ENCODE data around the gene SLC7A5.
"Not testable (repeated sequence)": the region's sequence is repeated elsewhere in the genome, so short reads cannot be mapped to it uniquely, and the experiment has no call there.

The SLC7A5 gene

DNA sequence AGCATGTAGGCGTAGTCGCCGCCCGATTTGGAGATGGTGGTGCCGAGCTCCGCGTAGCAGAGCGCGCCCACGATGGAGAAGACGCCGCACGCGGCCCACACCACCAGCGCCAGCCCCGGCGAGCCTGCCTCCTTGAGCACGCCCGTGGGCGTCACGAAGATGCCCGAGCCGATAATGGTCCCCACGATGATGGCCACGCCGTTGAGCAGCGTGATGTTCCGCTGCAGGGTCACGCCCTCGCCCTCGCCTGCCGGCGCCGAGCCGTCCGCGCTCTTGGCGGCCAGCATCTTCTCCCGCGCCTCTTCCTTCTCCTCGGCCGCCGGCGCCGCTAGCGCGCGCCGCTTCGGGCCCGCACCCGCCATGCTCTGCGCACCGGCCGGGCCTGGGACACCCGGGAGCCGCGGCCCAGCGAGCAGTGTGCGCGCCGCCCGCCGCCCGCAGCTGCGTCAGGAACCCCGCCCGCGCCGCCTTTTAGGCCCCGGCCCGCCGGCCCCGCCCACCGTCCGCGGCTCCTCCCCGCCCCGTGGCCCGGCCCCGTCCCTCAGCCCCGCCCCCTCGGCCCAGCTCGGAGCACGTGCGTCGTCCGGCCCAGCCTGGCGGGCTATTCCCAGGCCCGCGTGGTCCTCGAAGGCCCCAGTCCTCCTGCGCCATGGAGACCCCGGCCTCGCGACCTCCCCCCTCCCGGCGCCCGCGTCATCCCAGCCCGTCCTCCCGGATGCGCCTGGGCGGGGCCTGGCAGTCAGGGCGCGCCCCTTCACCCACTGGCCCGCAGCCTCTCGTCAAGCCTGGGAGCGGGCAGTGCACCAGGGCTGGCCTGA is at the start of gene SLC7A5:
TSS of gene SLC7A5 (minus strand) at position 447 of the 818 bp plus-strand sequence. CDS start at position 362, 85 bp downstream.
- peak in 1 of 2 experiments; percentile 80 for DNase-seq

DNA sequence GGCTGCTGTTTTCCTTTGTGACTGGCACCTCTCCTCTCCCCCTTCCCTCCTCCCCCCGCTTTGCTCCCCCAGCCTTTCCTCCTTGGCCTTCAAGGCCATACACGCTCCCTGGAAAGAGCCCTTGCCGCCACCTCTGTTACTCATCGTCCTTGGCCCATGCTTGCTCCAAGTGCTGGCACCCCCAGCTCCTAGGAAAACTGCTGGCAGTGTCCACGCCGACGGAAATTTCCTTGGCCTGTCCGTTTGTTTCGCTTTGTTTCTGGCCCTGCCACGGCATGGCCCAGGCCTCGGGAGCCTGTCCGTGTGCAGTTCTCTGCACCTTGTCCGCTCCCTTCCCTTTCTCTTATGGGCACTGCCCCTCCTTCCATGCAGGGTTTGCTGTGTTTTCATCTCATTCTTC is 49.0 kb upstream of the SLC7A5 start:
- DNase-seq: no peak

DNA sequence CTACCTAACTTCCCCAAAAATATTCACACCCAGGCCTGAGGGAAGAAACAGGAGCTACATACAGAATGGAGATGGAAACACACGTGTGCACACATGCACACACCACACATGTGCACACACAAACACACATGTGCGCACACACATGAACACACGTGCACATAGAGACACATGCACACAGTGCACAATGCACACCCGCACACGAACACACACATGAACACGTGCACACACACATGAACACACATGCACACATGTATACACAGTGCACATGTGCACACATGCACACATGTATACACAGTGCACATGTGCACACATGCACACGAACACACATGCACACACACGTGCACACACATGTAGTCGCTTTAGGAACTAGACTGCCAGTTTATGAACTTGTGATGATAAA is 48.2 kb upstream of the SLC7A5 start:
- no peak for DNase-seq

DNA sequence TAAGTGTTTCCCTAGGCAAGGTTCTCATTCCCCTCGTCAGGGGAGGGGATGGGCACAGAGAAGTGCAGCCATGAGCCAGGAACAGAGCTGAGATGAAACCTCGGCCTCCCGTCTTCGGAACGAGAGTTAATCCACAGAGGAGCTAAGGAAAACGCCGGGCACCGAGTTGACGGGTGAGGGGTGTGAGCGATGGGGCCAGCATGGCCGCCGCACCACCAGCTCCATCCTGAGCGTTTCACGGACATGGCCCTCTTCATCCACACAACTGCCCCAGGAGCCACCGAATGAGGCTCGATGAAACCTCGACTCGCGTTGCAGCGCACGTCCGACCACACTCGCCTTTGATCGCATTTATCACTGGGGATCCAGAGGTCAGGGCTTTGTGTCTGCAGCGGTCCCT is 45.5 kb upstream of the SLC7A5 start:
- no peak for DNase-seq

DNA sequence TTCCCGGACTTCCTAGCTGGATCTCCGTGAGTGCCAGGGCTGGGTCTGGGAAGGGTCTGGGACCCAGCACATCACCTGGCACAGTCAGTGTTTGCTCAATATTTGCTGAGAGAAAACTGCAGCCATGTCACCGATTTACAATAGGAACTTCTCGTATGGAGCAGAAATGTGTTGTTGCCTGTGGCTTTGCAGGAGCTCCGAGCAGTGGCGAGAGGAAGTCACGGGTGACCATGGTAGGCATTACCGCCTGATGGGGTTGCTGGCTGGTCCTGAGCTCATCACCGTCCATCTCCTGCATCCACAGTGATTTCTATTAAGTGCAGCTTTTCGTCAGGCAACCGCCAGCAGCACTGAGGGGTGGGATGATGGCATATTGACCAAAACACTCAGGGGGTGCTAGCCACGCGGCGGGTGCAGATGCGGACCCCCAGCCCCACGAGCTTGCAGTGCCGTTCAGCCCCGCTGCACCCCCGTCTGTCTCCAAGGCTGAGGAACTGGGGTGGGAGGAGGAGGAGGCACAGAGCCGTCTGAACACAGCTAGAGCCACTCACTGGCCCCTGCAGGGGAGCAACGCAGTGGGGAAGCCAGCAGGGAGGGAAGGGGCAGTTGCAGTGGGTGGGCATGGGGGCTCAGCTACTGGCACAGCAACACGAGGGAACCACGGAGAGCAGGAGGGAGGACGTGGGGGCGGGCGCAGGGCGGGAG is 44.9 kb upstream of the SLC7A5 start:
- DNase-seq: not testable (repeated sequence)

DNA sequence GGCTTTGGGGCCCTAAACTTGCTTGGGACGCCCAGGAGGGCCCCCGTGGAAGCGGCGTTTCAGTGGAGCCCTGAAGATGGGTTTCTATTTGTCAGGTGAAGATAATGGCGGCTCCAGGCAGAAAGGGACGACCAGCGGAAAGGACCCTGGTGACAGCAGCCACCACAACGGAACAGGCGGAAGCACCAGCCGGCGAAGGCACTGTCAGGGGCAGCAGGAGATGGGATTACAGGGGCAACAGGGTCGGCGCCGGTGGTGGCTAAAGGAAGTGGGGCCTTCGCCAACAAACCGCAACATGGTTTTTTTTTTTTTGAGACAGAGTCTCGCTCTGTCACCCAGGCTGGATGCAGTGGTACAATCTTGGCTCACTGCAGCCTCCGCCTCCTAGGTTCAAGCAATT is 43.4 kb upstream of the SLC7A5 start:
- DNase-seq: not testable (repeated sequence)

DNA sequence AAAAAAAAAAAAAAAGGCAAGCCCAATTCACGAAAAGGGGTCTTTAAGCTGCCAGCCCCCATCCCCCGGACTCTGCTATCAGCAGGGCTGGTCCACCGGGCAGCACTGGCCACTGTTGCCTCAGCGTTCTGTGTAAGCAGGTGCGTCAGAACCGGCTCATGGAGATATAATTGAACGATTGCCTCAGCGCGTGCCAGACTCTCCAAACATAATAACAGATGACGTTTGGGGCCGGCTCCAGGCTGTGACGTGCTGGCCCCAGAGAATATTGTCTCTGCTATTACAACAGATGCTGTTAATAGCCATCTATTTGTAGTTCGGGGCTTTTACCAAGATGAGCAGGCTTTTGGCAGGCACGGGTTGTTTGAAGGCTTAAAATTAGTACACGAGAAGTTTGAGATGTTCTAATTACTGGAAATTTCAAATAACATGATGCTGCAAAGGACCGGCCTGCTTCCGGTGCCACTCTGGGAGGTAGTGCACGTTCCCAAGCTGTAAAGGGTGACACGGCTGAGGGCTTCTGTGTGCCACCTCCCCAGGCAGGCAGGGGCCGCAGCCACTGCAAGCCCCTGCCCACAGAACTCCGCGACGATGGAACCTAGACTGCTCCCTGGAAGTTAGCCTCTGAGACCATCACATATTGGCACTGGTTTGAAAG is 41.9 kb upstream of the SLC7A5 start:
- DNase-seq: not testable (repeated sequence)

DNA sequence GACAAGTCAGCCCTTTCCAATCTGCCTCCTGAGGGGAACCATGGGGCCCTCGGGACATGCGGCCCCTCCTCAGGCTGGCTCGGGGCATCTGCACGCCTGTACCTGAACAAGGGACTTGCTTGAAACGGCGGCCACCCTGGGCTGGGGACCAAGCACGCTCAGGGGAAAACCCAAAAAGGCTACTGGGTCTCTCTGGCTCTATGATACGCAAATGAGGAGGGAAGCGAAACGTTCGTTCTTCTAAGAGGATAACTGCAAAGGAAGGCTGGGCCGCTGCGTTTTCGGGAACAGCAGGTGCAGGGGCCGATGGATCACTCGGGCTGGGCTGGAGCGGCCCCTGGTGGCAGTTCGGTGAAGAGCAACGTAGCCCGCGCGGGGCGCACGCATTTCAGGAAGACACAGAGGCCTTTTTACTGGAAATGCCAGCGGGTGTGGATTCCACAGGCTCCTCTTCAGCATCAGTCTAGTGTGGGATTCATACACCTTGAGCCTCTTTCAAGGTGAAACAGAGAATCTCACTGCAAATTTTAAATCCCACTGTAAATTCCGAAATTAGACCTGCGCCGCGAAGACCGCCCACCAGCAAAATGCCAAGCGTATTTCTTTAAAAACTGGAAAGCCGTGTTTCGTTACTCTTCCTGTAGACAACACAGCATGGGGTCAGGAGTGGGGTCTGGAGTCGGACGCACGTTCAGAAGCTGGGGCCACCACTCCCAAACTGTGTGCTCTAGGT is 40.1 kb upstream of the SLC7A5 start:
- peak; percentile 61 to 77 for DNase-seq

DNA sequence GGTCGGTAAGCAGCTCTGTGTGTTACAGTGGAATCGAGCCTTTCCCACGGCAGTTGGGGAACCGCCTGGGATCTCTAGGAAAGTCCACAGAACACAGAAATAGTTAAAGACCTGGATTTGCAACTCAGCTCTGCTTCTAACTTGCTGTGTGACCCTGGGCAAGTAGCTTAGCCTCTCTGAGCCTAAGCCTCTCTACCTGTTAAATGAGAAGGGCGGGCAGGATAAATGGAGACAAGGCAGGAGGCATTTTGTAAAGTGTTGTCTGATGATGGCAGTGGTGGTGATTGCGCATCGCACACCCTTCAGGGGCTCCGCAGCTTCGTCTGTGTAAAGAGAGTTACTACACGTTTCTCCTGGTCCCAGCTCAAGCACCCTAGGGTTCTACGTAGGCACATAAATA is 38.8 kb upstream of the SLC7A5 start:
- DNase-seq: not testable (repeated sequence)

DNA sequence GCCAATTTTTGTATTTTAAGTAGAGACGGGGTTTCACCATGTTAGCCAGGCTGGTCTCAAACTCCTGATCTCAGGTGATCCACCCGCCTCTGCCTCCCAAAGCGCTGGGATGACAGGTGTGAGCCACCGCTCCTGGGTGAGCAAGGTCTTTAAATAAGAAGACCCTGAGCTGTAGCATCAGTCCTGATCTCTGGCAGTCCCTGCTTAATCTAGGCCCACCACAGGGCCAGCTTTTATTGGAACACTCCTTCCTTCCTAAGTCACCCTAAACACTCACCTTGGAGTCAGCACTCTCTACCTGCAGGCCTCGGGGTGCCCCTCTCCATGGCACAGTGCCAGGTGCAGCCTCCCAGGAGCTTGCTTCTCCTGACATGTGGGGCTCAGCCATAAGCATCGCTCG is 36.2 kb upstream of the SLC7A5 start:
- DNase-seq: not testable (repeated sequence)

DNA sequence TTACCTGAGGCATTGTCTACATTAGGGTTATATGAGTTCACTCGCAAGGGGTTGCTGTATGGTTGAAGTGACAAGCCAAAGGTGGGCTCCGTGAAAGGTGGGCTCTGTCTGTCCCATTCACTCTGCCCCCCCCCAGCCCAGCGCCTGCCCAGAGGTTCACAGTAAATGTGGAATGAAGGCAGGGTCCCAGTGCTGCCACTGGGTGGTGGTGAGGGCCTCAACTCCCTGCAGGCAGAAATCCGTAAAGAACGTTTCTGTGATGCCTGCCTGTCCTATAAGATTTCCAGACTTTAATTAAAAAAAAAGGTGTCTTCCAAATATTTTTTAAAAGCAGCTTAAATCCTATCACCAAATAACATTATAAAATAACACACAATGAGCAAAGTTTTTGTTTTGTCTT is 35.7 kb upstream of the SLC7A5 start:
- not testable (repeated sequence) for DNase-seq

DNA sequence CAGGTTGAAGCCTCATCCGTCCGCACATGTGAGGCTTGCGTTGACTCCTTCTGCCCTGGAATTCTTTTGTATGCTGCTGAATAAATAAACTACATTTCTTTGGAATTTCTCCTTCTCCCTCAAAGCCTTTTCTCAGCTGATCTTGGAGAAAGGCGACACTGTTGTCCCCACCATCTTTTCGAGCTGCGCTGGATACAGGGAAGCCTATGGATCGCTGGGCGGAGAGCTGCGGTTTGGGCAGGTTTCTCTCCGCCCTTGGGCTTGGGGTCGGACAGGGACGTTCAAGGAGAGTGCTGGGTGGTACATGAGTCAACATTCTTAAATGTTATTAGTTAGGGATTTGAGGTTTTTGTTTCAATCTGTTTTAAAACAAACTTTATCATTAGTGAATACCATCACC is 31.2 kb upstream of the SLC7A5 start:
- DNase-seq: not testable (repeated sequence)

DNA sequence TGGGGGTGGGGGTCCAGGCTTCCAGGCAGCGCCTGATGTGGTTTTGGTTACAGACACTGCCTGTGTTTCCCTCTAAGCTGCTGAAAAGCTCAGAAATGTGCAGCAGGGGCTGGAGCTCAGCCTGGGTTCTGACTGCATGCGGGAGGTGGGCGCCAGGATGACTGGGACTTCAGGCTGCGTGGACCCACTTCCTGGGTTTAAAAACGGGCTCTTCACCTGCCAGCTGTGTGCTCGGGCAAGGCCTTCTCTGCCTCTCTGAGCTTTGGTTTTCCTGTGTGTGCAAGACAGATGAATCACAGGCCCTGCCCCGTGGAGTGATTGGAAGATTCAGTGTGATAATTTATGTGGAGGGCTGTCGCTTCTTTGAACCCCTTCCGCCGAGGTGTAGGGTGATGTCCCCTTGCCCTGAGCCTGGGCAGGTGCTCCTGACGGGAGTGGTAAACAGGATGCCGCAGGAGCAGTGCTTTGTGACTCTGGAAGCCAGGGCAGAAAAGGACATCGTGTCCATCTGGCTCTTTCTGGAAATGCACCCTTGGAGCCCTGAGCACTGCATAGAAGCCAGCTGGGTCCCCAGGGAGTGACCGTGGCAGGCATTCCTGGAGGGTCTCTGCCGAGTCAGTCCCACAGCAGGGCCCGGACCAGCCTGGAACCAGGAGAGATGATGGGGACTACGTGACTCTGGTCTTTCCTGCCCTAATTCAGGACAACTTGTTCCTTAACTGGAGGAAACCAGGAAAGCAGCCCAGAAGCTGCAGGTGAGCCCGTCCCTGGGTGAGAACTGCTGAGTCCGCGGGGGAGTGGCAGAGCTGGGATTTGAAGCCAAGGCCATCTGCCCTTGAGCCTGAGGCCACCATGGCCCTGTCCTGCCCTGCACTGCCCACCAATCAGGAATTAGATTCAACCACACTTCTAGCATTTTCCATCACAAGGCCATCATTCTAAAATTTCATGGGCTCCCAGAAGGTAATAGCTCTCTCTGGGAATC is 28.5 kb upstream of the SLC7A5 start:
- DNase-seq: no peak

DNA sequence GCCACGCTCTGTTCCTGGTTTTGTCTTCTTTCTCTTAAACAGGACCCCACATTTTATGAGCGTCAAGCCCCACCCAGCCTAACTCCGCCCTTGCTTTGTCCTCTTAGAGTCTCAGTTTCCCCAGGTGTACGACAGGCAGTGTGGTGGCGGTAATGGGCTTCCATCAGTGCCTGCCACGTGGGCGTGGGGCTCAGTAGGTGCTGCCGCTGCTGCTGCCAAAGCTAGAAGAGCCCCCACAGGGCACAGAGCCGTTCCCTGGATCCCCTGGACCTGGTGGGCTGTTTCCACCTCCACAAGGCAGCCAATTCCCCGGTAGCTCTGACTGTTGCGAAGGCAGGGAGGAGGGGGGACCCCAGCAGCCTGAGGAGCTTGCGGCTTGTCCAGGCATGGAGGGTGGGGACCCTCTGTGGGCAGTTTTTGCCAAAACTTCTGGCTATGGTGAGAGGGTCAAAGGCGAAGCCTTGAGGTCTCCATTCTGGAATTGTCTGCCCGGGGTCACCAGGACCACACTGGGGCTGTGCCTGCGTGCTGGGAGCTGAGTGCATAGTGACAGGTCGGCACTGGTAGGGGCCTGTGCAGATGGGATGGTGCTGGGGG is 27.7 kb upstream of the SLC7A5 start:
- not testable (repeated sequence) for DNase-seq

DNA sequence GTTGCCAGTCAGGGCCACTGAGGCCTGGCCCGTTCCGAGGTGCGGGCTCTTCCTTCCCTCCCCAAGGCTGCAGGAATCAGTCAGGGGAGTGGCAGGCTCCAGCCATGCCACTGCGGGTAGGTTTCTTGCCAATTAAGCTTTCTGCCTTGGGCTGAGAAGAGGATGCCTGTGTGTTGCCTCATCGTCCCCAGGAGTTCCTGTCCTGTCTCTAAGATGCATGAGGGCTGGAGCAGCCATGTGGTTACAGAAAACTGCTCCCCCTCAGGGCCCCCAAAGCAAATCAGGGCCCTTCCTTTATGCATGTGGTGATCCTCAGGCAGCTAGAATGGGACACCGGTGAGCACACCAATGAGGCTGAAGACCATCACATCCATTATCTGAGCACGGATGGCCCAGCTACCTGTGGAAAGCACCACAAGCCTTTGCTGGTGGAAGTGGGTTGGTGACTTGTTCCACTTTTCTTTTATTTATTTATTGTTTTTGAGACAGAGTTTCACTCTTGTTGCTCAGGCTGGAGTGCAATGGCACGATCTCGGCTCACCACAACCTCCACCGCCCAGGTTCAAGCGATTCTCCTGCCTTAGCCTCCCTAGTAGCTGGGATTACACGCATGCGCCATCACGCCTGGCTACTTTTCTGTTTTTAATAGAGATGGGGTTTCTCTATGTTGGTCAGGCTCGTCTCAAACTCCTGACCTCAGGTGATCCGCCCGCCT is 27.0 kb upstream of the SLC7A5 start:
- not testable (repeated sequence) for DNase-seq

DNA sequence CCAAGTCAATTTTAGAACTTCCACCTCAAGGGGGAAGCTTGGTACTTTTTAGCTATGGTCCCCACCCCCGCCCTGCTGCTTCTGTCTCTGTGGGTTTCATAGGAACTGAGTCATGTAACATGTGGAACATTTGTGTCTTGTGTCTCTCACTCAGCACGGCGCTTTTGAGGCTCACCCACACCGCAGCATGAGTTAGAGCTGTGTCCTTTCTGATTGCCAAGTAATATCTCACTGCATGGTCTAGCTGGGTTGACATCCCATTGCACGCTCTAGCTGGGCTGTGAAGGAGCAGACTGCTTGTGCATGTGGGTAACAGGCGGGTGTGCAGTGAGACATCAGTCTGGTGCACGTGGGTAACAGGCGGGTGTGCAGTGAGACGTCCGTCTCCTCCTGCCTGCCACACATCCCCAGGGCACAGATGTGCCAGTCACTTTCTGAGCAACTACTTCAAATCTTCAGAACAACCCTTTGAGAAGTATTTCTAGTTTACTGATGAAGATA is 26.4 kb upstream of the SLC7A5 start:
- no peak for DNase-seq

DNA sequence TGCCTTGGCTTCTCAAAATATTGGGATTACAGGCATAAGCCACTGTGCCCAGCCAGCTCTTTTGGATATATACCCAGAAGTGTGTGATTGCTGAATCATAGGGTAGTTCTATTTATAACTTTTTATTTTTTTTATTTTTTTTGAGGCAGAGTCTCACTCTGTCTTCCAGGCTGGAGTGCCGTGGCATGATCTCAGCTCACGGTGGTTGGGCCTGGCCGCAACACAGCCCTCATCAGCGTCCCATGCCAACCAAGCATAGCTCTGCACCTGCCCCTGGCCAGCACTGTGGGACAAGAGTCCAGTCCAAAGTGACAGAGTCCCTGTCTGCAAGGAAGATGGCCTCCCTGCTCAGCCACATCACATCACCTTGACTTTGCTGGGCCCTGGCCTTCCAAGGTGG is 24.7 kb upstream of the SLC7A5 start:
- not testable (repeated sequence) for DNase-seq

DNA sequence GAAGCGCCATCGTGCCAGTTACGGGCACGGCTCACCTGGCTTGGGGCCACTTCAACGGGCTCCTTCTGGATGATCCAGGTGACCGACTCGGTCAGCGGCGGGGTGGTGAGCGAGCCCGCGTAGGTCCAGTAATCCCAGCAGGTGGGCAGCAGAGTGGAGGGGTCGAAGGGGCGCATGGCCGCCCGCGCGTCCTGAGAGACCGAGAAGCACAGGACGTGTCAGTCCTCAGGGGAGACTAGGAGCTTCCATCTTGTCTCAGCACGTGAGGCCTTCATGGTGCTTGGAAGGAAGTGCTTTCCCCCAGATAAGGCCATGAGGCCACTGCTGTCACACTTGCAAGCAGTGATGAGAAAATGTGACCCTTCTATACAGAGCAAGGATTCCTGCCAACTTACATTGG is 22.5 kb upstream of the SLC7A5 start:
- DNase-seq: no peak

DNA sequence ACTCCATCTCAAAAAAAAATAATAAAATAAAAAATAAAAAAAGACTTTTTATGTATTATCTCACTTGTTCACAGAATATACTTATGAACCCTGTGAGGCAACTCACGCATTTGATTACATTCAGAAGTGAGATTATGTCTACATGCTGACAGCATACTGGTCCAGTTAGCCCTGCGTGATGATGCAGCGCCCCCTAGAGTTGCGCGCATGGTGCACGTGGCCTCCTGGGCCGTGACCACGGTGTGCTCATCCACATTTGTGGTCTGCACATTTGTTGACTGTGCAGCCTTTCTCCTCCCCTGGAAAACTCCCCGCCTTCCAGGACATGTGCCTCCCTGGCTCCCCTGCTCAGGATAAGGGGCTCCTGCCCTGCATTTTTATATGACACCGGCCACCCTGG is 20.5 kb upstream of the SLC7A5 start:
- DNase-seq: not testable (repeated sequence)

DNA sequence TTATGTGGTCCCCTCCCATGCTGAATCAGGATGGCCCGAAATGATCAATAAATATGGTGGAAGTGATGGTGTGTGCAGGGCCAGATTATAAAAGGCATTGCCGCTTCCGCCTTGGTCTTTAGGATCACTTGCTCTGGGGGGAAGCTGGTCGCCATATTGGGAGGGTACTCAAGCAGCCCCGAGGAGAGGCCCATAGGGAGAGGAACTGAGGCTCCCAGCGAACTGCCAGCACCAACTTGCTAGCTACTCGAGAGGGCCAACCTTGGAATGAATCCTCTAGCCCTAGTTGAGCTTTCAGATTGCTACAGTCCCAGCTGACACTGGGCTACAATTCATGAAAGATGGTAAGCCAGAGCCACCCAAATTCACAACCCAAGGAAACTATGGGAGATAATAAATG is 19.0 kb upstream of the SLC7A5 start:
- not testable (repeated sequence) for DNase-seq

All from NCI-H526 (cell line).